B cell (primary cell): ENCODE data around the gene C7orf33. TPM values are rescaled to one million over a fixed set of nuclear protein-coding genes. Genes with fewer than 3 reads are reported as not detected.
"Not testable (repeated sequence)": the region's sequence is repeated elsewhere in the genome, so short reads cannot be mapped to it uniquely, and the experiment has no call there.

ENCODE experiments used
- ATAC-seq: fragments of 200-7000 bp; cut with Tn5 transposase; one replicate; pipeline ENCODE4 v1.10.0; 2021; ENCODE audit warnings: low read depth, mild to moderate bottlenecking, moderate number of reproducible peaks, moderate library complexity
- CTCF ChIA-PET: fragments of 350-600 bp; sonication (Branson Sonifier 250); formaldehyde crosslinking; loops from one replicate; lab custom pipeline; 2021; ENCODE audit warnings: antibody characterized with exemption, inconsistent platforms; lab: Charles Lee
- POLR2A ChIA-PET: fragments of 350-600 bp; sonication (Branson Sonifier 250); formaldehyde crosslinking; loops from one replicate; lab custom pipeline; 2021; ENCODE audit warnings: antibody characterized with exemption; lab: Charles Lee
- DNase-seq: peaks from one replicate; pipeline ENCODE4 v3.0.0; 2013
- H2AFZ ChIP-seq: 2 replicates; pipeline ENCODE4 v1.6.1; 2012; ENCODE audit warnings: mild to moderate bottlenecking, low read depth, low read length; ENCODE audit not compliant: insufficient read depth, poor library complexity, severe bottlenecking
- H3K27ac ChIP-seq, 2 donors: 1 replicate in 1 of 2; 2 replicates in 1 of 2; pipeline ENCODE4 v1.5.1; 2012 to 2013; ENCODE audit warnings: low read length in 2 of 2, mild to moderate bottlenecking in 2 of 2, moderate library complexity in 1 of 2
- H3K27me3 ChIP-seq, 4 experiments: fragments of 200-600 bp in 1 of 4; sonication (generic) in 1 of 4; replicated peaks in 1 of 4; 1 replicate in 2 of 4; 2 replicates in 2 of 4; pipeline versions ENCODE4 v1.6.1 to v1.7.0; 2013 to 2016; ENCODE audit warnings: low read length in 3 of 4, mild to moderate bottlenecking in 2 of 4, mixed read lengths in 1 of 4, moderate library complexity in 1 of 4; ENCODE audit not compliant: insufficient read depth in 4 of 4, control insufficient read depth in 3 of 4; ENCODE audit errors: control extremely low read depth in 1 of 4
- H3K36me3 ChIP-seq, 2 experiments: replicated peaks in 1 of 2; 1 replicate in 1 of 2; 2 replicates in 1 of 2; pipeline versions ENCODE4 v1.6.1 to v1.7.1; 2013; ENCODE audit warnings: low read length in 1 of 2; ENCODE audit not compliant: insufficient read depth in 2 of 2, control insufficient read depth in 1 of 2; ENCODE audit errors: control extremely low read depth in 1 of 2, extremely low read depth in 1 of 2
- H3K4me1 ChIP-seq, 2 donors: fragments of 200-600 bp in 1 of 2; sonication (generic) in 1 of 2; 1 replicate in 1 of 2; 2 replicates in 1 of 2; pipeline versions ENCODE4 v1.5.1 to v1.6.1; 2013 to 2017; ENCODE audit warnings: low read length in 2 of 2; ENCODE audit not compliant: control insufficient read depth in 2 of 2, insufficient read depth in 2 of 2
- H3K4me2 ChIP-seq: replicated peaks from 2 replicates; pipeline ENCODE3; 2012; ENCODE audit warnings: mild to moderate bottlenecking, low read depth, low read length; ENCODE audit not compliant: poor library complexity, severe bottlenecking
- H3K4me3 ChIP-seq, 5 experiments: fragments of 200-600 bp in 1 of 5; sonication (generic) in 1 of 5; 1 replicate in 3 of 5; 2 replicates in 2 of 5; pipeline versions ENCODE4 v1.5.1 to v1.7.0; 2011 to 2016; ENCODE audit warnings: low read length in 4 of 5, mild to moderate bottlenecking in 4 of 5, low read depth in 2 of 5, control low read depth in 1 of 5, moderate library complexity in 1 of 5; ENCODE audit not compliant: insufficient read depth in 1 of 5; ENCODE audit errors: control extremely low read depth in 1 of 5, extremely low read depth in 1 of 5
- H3K79me2 ChIP-seq: fragments of 200-600 bp; sonication (generic); one replicate; pipeline ENCODE4 v1.6.0; 2016; ENCODE audit warnings: low read length; ENCODE audit not compliant: control insufficient read depth, insufficient read depth
- H3K9ac ChIP-seq: fragments of 200-600 bp; sonication (generic); 2 replicates; pipeline ENCODE4 v1.6.1; 2017; ENCODE audit warnings: mild to moderate bottlenecking, low read length, moderate library complexity
- H3K9me3 ChIP-seq, 3 donors: one replicate each; pipeline versions ENCODE4 v1.6.1 to v1.7.1; 2013; ENCODE audit warnings: low read length in 2 of 3; ENCODE audit not compliant: control insufficient read depth in 2 of 3, insufficient read depth in 1 of 3; ENCODE audit errors: control extremely low read depth in 1 of 3
- H4K20me1 ChIP-seq: 2 replicates; pipeline ENCODE4 v1.6.0; 2012; ENCODE audit warnings: mild to moderate bottlenecking, low read length; ENCODE audit not compliant: insufficient read depth, control insufficient read depth, poor library complexity, severe bottlenecking
- H3K27ac Mint-ChIP-seq: one replicate; pipeline ENCODE4 v1.8.0; 2021; ENCODE audit warnings: mixed read lengths
- H3K27me3 Mint-ChIP-seq: one replicate; pipeline ENCODE4 v1.8.0; 2021; ENCODE audit warnings: mixed read lengths
- H3K4me1 Mint-ChIP-seq: one replicate; pipeline ENCODE4 v1.8.0; 2021; ENCODE audit warnings: mixed read lengths
- H3K4me3 Mint-ChIP-seq: one replicate; pipeline ENCODE4 v1.8.0; 2021; ENCODE audit warnings: mixed read lengths
- H3K9me3 Mint-ChIP-seq: one replicate; pipeline ENCODE4 v1.8.0; 2022; ENCODE audit warnings: mixed read lengths; ENCODE audit not compliant: insufficient read depth
- CTCF ChIP-seq: fragments of 200-600 bp; IDR thresholded peaks from one replicate; pipeline ENCODE4 v1.8.0; 2022; ENCODE audit warnings: antibody characterized with exemption, mild to moderate bottlenecking
- EZH2 ChIP-seq: IDR thresholded peaks from 2 replicates; pipeline ENCODE4 v1.6.1; 2012; ENCODE audit warnings: borderline replicate concordance, low read depth, mild to moderate bottlenecking, moderate library complexity, low read length; ENCODE audit not compliant: insufficient read depth, poor library complexity, severe bottlenecking
- WGBS: methylation state at CpG from one replicate; pipeline ENCODE4 v1.1.5; 2013; ENCODE audit warnings: missing lambda C conversion rate; ENCODE audit not compliant: insufficient coverage; 5-methylcytosine and 5-hydroxymethylcytosine counted together
- intact Hi-C: fragments of 100-400 bp; cut with micrococcal nuclease; formaldehyde crosslinking; loops from one replicate; pipeline ENCODE4 v1.10.0; 2022
- polyA plus RNA-seq: library from polyadenylated mRNA; depleted of rRNA; stranded (reverse); fragments of >200 nt; gene quantifications from 2 replicates; pipeline ENCODE4 v1.2.3, GENCODE V29; 2012
- total RNA-seq, 2 donors: library from RNA; stranded (reverse); fragments of 120-200 nt in 1 of 2; gene quantifications; 1 replicate in 1 of 2; 2 replicates in 1 of 2; pipeline versions ENCODE4 v1.2.3 to v1.2.4, GENCODE V29; 2013 to 2022

The C7orf33 gene
- total and polyA plus RNA-seq, 2 donors (not counting 1 experiment from before 2014, with no cell fraction given): not detected

- no peaks in the 10 kb centered on the region for H3K36me3 ChIP-seq
- no peak for DNase-seq
- no peak overlapping the region for H3K4me2 ChIP-seq
- no peak overlapping the region for H3K4me3 Mint-ChIP-seq
- H3K4me1 ChIP-seq: peaks cover 0 to 5% of the 10 kb centered on the region in 2 donors
- H3K79me2 ChIP-seq: no peaks in the 10 kb centered on the region
- H3K9ac ChIP-seq: no peak overlapping the region
- intact Hi-C loops: no loop called here
- H3K27ac ChIP-seq: no peak overlapping the region
- no peak for TF ChIP-seq EZH2
- no peak for TF ChIP-seq CTCF
- H4K20me1 ChIP-seq: no peaks in the 10 kb centered on the region
- no peaks in the 10 kb centered on the region for H3K27me3 Mint-ChIP-seq
- H3K9me3 Mint-ChIP-seq: no peaks in the 10 kb centered on the region
- H3K9me3 ChIP-seq: no peaks in the 10 kb centered on the region
- no peak overlapping the region for H3K4me3 ChIP-seq
- no peak for ATAC-seq
- H3K4me1 Mint-ChIP-seq: no peaks in the 10 kb centered on the region
- WGBS: 100% methylated on average over 4 of the region's 9 CpGs
- CTCF ChIA-PET: interaction anchor here (0.5 to 1.9 kb wide), 2 partner anchors 395 to 1488 kb away, joined by 3 to 5 read pairs; no protein-coding TSS in a partner anchor
- POLR2A ChIA-PET: no interaction called here
- no peaks in the 10 kb centered on the region for H3K27me3 ChIP-seq
- no peak overlapping the region for H2AFZ ChIP-seq
- no peak overlapping the region for H3K27ac Mint-ChIP-seq
Measured at GRCh38 chr7:148571381-148571780, 19.2 kb upstream of the C7orf33 start.

- Histone ChIP-seq H3K27me3 (no peaks in the 10 kb centered on the region), H4K20me1 (no peaks in the 10 kb centered on the region), H3K27ac (no peak overlapping the region), H3K79me2 (no peaks in the 10 kb centered on the region), H2AFZ (no peak overlapping the region), H3K36me3 (no peaks in the 10 kb centered on the region), H3K4me2 (no peak overlapping the region), H3K9me3 (no peaks in the 10 kb centered on the region), H3K4me1 (peaks cover 0 to 5% of the 10 kb centered on the region in 2 donors), H3K9ac (no peak overlapping the region), H3K4me3 (no peak overlapping the region)
- Mint-ChIP-seq H3K4me3 (no peak overlapping the region), H3K4me1 (no peaks in the 10 kb centered on the region), H3K9me3 (no peaks in the 10 kb centered on the region), H3K27me3 (no peaks in the 10 kb centered on the region), H3K27ac (no peak overlapping the region)
- ChIA-PET CTCF (interaction anchor here (0.5 kb wide), 1 partner anchor 1487 kb away, joined by 3 read pairs; no protein-coding TSS in a partner anchor), POLR2A (no interaction called here)
- 100% methylated on average over 5 of the region's 9 CpGs for WGBS
- no peak for DNase-seq
- intact Hi-C loops: no loop called here
- TF ChIP-seq EZH2 (no peak), CTCF (no peak)
- no peak for ATAC-seq
Measured at GRCh38 chr7:148572067-148572522, 18.5 kb upstream of the C7orf33 start.

GRCh38 chr7:148573581-148573980 lies 17.0 kb upstream of the C7orf33 start:
- H4K20me1 ChIP-seq, H3K9ac ChIP-seq, H3K36me3 ChIP-seq, H3K27me3 ChIP-seq, H3K27me3 Mint-ChIP-seq, DNase-seq, H3K4me2 ChIP-seq, POLR2A ChIA-PET, H3K4me3 Mint-ChIP-seq, ATAC-seq, H3K79me2 ChIP-seq, H3K9me3 Mint-ChIP-seq, H3K4me1 Mint-ChIP-seq, intact Hi-C loops, H3K27ac Mint-ChIP-seq, H3K4me3 ChIP-seq, H3K9me3 ChIP-seq, H2AFZ ChIP-seq, H3K27ac ChIP-seq, H3K4me1 ChIP-seq: not testable (repeated sequence)
- CTCF ChIA-PET: interaction anchor here (2.6 to 4.8 kb wide), 3 partner anchors 368 to 393 kb away, joined by 11 to 48 read pairs (median 31); no protein-coding TSS in a partner anchor
